IPS-NIHi11 (cell line): ENCODE measurements around the gene FKBP14.
A peak's percentile ranks its signal among the peaks of the same experiment; 100 is the strongest.
"Not testable (repeated sequence)": the region's sequence is repeated elsewhere in the genome, so short reads cannot be mapped to it uniquely, and the experiment has no call there.

Source experiments
- DNase-seq: peaks from one replicate; pipeline ENCODE4 v3.0.0; 2012; ENCODE audit warnings: mixed read lengths, low spot score

The FKBP14 gene

DNA sequence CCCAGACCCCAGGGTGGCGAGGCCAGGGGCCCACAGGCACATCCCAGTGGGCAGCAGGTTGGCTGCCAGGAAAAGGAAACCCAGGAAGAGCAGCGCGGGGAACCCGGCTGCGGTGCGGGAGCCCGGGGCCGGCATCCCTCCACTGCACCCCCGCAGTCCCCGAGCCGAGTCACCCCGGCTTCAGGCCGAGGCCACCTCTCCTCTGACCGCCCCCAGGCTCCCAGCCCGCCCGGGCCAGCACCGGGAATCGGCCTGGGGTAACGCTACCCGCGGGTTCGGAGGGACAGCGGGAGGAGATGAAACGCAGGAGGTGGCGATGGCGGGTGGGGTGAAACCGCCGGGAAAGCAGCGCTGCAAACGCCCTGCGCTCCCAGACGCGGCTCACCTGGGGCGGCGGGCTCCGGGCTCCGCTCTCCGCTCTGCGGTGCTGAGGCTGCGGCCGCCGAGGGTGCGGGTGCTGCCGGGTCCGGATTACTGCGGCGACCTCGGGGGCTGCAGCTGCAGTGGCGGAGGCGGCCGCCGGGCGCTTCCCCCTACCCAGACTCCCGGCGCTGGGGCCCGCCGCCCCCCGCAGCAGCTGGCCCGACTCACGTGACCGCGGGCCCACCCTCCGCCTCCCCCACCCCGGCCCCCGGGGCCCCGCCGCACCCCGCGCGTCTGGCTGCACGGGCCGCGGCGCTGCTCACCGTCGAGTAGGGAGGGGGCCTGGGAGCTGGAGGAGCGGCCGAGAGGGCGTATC is 37.1 kb downstream of the FKBP14 start, which contains the start of gene SCRN1:
SCRN1 (minus strand) TSS at position 545 of the 739 bp plus-strand sequence. CDS start 20,734 bp downstream, outside the sequence.
- DNase-seq, result peak; percentile 89

DNA sequence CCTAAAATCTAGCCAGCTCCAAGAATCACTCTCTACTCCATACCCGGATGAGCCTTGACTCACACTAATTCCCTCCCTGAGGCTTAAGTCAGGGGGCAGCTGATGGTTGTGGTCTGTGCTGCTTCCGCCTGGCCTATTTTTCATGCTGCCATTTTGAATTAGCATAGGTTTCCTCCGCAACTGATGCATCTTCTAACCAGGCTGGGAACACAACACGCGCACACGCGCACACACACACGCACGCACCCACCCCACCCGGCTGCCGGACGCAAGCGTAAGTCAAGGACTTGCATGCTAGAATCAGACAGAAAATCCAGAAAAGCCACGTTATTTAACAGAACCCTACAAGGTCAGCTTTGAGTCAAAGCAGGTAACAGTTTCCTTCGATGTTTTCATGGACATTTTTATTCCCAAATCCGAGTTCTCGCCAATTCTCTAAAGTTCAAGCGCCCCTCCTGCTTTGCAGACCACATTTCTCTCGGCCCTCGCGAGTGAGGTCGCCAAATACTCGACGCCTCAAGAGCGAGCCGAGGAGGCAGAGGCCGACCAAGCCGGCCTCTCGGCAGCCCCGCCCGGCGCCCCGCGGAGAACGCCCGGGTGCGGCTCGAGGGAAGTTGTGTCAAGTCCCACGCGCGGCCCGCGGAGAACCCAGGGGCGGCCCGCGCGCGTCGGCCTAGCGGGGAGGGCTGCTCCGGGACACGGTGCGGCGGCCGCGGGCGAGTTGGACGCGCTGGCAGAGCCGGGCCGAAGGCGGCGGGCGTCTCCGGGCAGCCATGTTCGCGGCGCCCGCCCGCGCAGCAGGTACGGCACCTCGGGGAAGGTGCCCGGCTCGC is 37.9 kb downstream of the FKBP14 start:
- peak; percentile 53 for DNase-seq

DNA sequence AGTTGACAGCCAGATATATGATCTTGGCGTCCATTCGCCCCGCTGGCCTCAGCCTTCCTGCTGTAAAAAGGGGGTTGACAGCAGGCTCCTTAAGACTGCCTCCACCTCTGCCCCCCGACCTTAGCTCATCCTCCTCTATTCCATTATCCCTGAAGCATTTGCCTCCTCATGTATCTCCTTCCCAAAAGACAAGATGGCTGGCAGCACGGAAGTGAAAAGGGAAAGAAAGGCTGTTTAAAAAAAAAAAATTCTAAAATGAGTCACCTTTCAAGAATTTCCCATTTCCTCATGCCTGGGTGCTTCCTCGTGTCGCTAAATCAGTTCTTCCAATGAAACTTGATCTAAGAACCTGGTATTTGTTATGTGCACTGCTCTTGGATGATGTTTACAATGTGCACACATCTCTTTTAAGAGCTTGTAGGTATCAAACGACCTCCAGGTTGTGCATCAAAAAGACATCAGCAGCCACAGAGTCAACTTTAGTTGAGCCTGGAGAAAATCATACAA is 38.6 kb downstream of the FKBP14 start:
- DNase-seq, result peak; percentile 37

DNA sequence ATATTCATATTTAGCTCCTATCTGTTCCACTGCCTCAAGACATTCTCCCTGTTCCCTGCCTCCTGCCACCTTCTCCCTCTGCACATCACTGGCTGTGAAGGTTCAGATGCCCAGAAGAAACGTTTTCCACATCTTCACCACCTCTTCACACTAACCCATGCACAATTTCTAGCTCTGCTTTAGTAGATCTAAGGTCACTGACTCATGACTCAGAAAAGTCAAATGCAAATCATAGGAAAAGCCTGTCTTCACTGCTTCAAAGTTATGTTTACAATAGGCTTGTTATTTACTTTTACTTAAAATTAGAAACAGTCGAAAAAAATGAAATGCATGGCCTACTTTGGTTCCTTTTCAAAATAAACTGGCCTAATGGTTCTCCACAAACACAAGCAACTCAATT is 39.4 kb downstream of the FKBP14 start:
- DNase-seq, result no peak

DNA sequence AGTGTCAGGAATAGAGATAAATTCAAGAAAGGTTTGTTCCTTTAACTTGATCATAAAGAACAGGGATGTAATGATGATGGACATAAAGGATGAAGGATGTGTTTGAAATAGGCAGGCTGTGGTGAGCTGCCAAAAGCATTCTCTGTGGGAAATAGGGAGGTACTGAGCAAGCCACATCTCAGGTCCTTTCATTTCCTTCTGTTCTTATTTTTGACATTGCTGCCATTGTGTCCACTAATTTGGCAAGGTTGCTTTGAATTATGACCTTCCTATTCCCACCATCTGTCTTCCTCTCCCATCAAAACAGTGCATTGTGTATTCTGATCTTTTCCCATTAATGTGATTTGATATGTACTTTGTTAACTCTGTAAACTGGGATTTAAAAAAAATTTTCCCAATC is 46.4 kb downstream of the FKBP14 start:
- no peak for DNase-seq

DNA sequence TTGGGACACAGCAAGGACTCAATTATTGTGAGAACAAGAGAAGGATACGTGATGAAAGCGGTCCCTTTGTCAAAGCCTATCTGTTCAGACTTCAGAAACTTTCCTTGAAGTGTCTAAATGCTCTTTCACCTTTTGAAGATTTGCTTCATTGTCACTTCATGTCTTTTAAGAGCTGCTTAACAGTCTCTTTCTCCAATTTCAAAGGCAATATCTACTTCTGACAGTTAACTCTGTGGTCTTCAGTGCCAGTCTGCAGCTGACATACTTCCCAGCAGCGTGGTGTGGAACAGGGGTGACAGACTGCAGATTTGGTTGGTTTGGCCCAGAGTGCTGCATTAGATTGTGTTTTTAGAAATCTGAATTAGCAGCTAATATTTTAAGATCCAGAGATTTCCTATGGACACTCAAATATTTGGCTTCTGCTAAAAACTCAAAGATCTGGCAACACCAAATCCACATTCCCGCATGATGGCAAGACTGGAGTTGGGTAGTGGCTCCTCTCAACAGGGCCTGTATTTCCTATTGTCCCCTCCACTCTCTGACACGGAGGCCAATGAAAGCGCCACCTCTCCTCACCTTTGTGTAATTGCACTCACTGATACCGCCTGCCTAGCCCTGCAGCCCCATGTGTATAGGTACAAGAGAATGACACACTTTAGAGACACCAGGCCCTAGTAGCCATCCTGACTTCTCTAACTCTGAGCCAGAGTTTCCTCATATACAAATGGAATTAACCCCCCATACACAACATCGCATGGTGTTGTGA is 48.4 kb downstream of the FKBP14 start:
- peak; percentile 64 for DNase-seq

DNA sequence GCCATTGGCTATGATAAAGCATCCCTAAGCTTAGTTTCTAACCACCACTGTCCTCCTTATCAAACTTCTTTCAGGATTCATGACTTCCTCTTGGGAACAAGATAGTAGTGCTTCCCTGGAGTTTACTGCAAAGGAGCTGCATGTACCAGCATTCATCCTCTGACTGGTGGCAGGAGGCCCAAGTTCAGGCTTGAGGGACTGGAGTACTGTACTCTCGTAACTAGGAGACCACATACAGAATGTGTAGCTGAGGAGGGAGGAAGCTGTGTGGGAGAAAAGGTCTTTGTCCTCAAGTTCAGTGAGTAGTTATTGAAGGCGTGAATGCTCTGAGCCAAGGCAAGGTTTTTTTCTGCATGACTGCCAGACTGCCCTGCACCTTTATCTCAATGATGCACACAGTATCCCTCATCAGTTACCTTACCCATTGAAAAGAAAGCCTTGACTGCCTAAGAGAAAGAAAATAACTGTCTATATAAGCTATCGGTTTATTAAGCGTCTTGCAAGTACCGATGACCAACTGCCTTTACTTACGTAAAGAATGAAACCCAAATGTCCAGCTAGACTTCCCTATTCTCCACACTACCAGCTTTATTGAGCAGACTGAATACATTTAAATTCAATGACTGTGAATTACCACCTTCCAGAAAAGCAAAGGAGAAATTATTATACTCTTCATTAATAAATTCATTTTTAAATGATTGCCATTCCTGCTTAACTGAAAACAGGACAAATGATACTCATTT is 49.7 kb downstream of the FKBP14 start:
- DNase-seq, result no peak

DNA sequence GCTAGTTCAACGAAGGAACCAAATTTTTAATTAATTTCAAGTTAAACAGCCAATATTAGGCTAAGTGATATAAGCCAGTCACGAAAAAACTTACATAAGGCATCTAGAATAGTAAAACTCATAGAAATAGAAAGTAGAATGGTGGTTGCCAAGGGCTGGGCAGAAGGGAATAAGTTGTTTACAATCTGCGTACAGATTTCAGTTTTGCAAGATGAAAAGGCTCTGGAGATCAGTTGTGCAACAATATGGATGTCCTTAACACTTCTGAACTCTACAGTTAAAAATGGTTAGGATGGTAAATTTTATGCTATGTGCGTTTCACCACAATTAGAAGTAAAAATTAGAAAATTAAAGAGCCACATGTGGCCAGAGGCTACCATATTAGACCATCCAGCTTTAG is 50.2 kb downstream of the FKBP14 start:
- DNase-seq, result no peak

DNA sequence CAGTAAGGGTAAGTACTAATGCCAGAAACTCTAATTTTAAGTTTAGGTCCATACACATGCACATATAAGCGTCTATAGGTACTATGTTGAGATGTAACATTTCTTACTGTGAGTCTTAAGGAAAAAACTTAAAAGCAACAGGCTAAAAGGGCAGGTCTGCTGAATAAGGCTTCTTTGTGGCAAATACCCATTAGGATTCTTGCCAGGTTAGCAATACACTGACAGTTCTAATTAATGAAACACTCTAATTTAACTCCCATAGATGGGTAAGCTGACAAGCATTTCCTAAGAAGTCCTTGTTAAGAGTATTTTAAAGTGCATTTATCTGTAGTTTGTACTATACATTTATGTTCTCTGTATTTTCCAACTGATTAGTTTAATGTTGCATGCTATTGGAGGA is 50.9 kb downstream of the FKBP14 start:
- no peak for DNase-seq

DNA sequence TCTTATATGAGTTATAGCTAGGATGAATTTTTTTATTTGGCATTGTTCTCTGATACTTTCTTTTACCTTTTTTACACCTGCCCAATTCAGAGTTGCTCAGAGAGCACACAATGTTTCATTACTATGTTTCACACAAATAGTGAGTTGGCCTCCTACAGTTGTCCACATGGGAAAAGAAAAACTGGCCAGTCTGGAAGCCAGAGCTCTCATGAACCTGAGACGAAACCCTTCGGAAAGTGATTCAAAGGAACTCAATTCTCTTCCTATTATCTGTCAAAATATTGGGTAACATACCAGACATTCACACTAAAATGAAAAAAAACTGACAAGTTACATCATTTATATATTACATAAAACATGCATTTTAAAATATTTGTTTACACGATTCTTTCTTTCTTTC is 52.2 kb downstream of the FKBP14 start:
- DNase-seq, result no peak

DNA sequence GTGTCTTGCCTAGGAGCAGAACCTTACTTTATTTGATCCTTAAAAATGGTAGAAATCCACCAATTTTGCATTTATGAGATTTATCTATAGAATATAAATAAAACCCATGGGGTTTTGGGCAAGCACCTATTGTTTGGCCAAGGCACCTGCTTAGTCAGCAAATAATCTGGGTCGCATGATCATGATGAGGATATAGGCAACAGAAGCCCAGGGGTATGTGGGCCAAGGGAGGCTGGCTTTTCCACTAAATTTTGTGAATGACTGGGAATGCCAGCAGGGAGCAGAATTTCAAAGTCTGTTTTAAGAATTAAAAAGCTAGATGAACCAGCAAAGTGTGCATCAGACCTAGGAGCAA is 54.2 kb downstream of the FKBP14 start:
- DNase-seq, result no peak

DNA sequence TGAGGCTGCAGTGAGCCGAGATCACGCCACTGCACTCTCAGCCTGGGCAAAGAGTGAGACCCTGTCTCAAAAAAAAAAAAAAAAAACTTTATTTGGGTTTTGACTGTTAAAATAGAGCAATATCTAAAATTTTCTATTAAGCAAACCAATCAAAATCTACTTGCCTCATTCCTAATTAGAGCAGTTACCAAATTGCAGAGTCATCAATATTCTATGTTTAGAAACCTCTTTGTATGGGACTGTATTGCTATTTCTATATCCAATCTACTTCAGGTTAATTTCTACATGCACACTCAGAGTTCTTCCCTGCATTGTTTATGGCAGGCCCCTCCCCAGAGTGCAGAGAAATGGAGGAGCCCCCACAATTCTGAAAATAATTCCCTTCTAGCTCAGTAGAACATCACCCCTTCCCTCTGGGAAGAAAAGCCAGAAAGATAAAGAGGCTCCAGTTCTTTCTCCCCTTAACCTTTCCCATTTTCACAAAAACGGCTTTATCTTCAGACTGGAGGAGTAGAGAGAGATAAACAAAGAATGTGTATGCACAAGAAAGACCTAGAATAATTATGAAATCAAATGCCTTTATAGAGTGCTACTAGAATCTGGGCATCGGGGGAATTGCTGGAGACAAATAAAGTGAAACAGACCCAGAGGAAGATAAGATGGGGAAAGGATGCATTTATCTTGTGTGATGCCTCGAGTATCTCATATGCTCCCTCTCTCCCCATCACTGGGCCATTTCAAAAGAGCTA is 54.8 kb downstream of the FKBP14 start:
- no peak for DNase-seq

DNA sequence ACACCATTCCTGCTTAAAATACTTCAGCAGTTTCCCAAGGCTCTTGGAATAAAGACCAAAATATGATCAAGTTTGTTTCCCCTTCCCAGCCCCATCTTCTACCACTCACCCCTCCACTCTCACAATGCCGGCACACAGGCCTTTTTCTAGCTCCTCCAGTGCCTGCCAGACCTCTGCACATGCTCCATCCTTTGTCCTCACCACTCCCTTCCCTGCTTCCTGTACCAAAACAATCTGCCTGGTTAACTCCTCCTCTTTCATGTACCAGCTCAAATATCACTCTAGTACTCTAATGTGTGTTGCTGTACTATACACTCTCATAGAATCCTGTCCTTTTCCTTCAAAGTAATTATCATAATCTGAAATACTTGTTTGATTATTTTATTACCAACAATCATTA is 56.3 kb downstream of the FKBP14 start:
- DNase-seq, result no peak

DNA sequence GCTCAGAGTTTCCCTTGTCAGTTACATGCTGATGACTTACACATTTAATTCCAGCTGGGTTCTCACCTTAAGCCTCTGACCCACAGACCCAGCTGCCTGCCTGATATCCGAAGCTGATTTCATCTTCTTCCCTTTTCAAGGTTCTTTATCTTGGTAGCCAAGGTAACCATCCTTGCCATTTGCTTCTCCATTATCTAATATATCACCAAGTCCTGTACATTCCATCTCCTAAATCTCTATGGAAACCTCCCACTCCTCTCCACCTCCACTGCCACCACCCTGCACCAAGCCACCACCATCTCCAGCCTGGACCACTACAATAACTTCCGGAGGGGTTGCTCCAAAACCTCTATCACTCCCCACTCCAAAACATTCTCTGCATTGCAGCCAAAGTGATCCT is 56.8 kb downstream of the FKBP14 start:
- no peak for DNase-seq

DNA sequence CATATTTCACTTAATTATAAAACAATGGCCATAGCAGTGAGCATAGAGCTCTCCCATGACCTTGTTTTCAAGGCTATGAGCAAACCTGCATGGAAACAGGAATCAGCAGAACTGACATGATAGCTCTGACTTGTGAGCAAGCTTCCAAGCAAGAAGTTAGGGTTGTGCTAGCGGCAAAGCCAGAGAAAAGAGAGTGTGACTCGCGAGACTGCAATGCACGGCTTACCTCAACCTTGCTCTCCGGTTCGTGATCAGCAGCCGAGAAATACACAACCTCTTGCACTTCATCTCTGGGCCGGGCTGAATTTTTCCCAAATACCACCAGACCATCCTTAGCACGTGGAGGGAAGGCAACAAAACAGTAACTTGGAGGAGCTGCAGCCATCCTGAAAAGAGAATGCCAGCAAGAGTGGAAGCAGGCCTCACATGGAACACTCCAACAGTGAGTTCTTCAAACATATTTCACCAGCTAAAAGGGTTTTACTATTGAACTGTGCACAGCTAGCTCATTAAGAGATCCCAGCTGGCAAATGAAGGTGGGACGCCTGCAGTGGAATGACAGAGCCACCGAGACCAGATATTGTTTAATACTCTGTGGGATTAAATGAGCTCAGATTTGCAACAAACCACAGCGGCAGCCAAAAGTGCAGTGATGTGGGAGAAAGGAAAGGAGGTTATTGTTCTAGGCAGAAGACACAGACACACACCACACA is 57.7 kb downstream of the FKBP14 start:
- DNase-seq, result no peak

DNA sequence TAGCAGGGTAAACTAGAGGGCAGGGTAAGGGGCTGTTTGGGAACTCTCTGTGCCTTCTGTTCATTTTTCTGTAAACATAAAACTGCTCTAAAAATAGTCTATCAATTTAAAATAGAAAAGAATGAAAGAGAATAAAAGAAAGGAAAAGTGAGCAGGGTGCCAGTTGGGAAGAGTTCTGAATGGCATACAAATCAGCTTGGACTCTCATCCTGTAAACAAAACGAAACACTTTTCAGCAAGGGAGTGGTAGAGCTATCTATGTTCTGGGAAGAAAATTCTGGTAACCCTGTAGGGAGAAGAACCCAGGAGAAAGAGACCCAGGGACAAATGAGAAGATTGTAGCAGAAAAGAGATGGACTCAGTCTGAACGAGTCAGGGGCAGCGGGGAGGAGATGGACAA is 61.5 kb downstream of the FKBP14 start:
- DNase-seq, result no peak

DNA sequence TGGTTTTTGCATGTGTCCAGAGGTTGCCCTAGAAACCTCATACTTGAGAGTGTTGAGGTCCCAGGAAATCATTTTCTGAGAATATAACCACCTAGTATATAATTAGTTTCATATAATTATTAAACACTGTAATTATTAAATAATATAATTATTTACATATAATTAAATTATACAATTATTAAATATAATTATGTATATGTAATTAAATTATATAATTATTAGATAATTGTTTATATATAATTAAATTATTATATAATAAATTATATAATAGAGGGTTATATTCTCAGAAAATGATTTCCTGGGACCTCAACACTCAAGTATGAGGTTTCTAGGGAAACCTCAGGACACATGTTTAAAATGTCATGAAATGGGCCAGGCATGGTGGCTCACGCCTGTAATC is 64.5 kb downstream of the FKBP14 start:
- no peak for DNase-seq

DNA sequence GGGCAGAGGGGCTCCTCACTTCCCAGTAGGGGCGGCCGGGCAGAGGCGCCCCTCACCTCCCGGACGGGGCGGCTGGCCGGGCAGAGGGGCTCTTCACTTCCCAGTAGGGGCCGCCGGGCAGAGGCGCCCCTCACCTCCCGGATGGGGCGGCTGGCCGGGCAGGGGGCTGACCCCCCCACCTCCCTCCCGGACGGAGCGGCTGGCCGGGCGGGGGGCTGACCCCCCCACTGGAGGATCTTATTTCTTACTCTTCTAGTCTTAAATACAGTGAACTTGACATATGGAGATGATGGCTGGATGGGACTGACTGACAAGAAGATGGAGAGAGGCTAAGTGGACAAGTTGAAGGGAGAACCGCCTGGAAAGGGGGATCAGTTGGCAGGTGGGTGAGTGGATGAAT is 64.9 kb downstream of the FKBP14 start:
- not testable (repeated sequence) for DNase-seq
